T-helper 1 cell (primary cell): ENCODE results near the gene CLEC2A.
"Not testable (repeated sequence)": the region's sequence is repeated elsewhere in the genome, so short reads cannot be mapped to it uniquely, and the experiment has no call there.

Experiments used
- DNase-seq, 5 donors: peaks; one replicate each; pipeline ENCODE4 v3.0.0-alpha.2; 2012 to 2020
- total RNA-seq, 4 donors: gene quantifications; one replicate each; lab custom pipeline; 2026; lab: John Stamatoyannopoulos, UW

The CLEC2A gene
- total RNA-seq: 0 reads per million in 4 donors

GRCh38 chr12:9932270-9932669 is at the start of gene CLEC2A:
TSS of gene CLEC2A (minus strand) at chr12:9932370. CDS start at chr12:9932329, 41 bp downstream.
- no peak for DNase-seq

GRCh38 chr12:9980126-9980525 is 48.0 kb upstream of the CLEC2A start:
- DNase-seq: no peak

GRCh38 chr12:9977916-9978315 is 45.7 kb upstream of the CLEC2A start:
- no peak for DNase-seq

- DNase-seq: not testable (repeated sequence)
Observed at GRCh38 chr12:9976626-9977025, 44.5 kb upstream of the CLEC2A start.

GRCh38 chr12:9975614-9976013 is 43.4 kb upstream of the CLEC2A start:
- DNase-seq: no peak

GRCh38 chr12:9974731-9975130 is 42.6 kb upstream of the CLEC2A start:
- DNase-seq: not testable (repeated sequence)

GRCh38 chr12:9973949-9974348 is 41.8 kb upstream of the CLEC2A start:
- DNase-seq: no peak

- no peak for DNase-seq
Observed at GRCh38 chr12:9971181-9971580, 39.0 kb upstream of the CLEC2A start, which contains the start of gene CLEC12A. TSS of gene CLEC12A (plus strand) at chr12:9971409. CDS start at chr12:9971597, 188 bp downstream.

- no peak for DNase-seq
Observed at GRCh38 chr12:9969673-9970072, 37.5 kb upstream of the CLEC2A start.

- no peak for DNase-seq
Observed at GRCh38 chr12:9961901-9962300, 29.7 kb upstream of the CLEC2A start.

- DNase-seq: no peak
Observed at GRCh38 chr12:9961106-9961505, 28.9 kb upstream of the CLEC2A start.

GRCh38 chr12:9960590-9960989 is 28.4 kb upstream of the CLEC2A start:
- no peak for DNase-seq

- DNase-seq: peak in 1 of 5 donors; percentile 29
Observed at GRCh38 chr12:9957834-9958233, 25.7 kb upstream of the CLEC2A start.

GRCh38 chr12:9952954-9953729 is 21.0 kb upstream of the CLEC2A start:
- DNase-seq: not testable (repeated sequence)

GRCh38 chr12:9951026-9951675 is 19.0 kb upstream of the CLEC2A start:
- DNase-seq: peak in 2 of 5 donors; percentile 19 to 76

GRCh38 chr12:9948606-9949296 is 16.6 kb upstream of the CLEC2A start:
- peak in 1 of 5 donors; percentile 84 for DNase-seq

GRCh38 chr12:9947674-9948073 is 15.5 kb upstream of the CLEC2A start:
- DNase-seq: no peak

- DNase-seq: no peak
Observed at GRCh38 chr12:9944391-9944790, 12.2 kb upstream of the CLEC2A start.

GRCh38 chr12:9943240-9943639 is 11.1 kb upstream of the CLEC2A start:
- peak in 2 of 5 donors; percentile 18 to 64 for DNase-seq

GRCh38 chr12:9941838-9942237 is 9.7 kb upstream of the CLEC2A start:
- DNase-seq: no peak

GRCh38 chr12:9940375-9940774 is 8.2 kb upstream of the CLEC2A start:
- peak in 1 of 5 donors; percentile 28 for DNase-seq

- no peak for DNase-seq
Observed at GRCh38 chr12:9936591-9936990, 4.4 kb upstream of the CLEC2A start.

GRCh38 chr12:9935026-9935425 is 2.9 kb upstream of the CLEC2A start:
- no peak for DNase-seq
